HepG2 (cell line): Measurements from ENCODE around the gene CFAP45. TPM values are rescaled to one million over a fixed set of nuclear protein-coding genes. Genes with fewer than 3 reads are reported as not detected.

Source experiments
- DR1 ChIP-seq: sonication (generic); formaldehyde crosslinking; IDR thresholded peaks from 2 replicates; pipeline ENCODE4 v1.8.0; 2021; ENCODE audit warnings: mild to moderate bottlenecking, missing genetic modification reagents, inconsistent platforms
- GABPA ChIP-seq, 2 experiments: IDR thresholded peaks; 2 replicates each; pipeline ENCODE4 v1.6.1; 2011 to 2016; ENCODE audit warnings: low read depth in 2 of 2, low read length in 1 of 2, missing biosample characterization in 1 of 2, missing genetic modification characterization in 1 of 2
- LCORL ChIP-seq, 2 experiments: fragments of 450-650 bp in 1 of 2; sonication (generic) in 1 of 2; formaldehyde crosslinking in 1 of 2; IDR thresholded peaks; 2 replicates each; pipeline versions ENCODE4 v1.5.0 to v1.6.1; 2017 to 2020; ENCODE audit warnings: antibody characterized with exemption in 1 of 2, missing genetic modification reagents in 1 of 2
- MTA3 ChIP-seq: sonication (generic); formaldehyde crosslinking; IDR thresholded peaks from 2 replicates; pipeline ENCODE4 v1.4.0; 2020; ENCODE audit warnings: missing genetic modification reagents
- NPAS2 ChIP-seq: sonication (generic); formaldehyde crosslinking; IDR thresholded peaks from 2 replicates; pipeline ENCODE4 v1.8.0; 2022; ENCODE audit warnings: mild to moderate bottlenecking, missing genetic modification reagents, borderline replicate concordance
- RXRB ChIP-seq: IDR thresholded peaks from 2 replicates; pipeline ENCODE4 v1.6.1; 2016; ENCODE audit warnings: borderline replicate concordance, missing genetic modification reagents, missing compliant biosample characterization
- SPEN ChIP-seq: sonication (generic); formaldehyde crosslinking; IDR thresholded peaks from 2 replicates; pipeline ENCODE4 v1.5.1; 2020; ENCODE audit warnings: low read depth, mild to moderate bottlenecking, missing genetic modification reagents
- TFDP1 ChIP-seq: IDR thresholded peaks from 2 replicates; pipeline ENCODE4 v1.6.1; 2016; ENCODE audit warnings: missing compliant biosample characterization, missing genetic modification reagents, borderline replicate concordance
- TOE1 ChIP-seq: sonication (generic); formaldehyde crosslinking; IDR thresholded peaks from 2 replicates; pipeline ENCODE4 v1.4.0; 2020; ENCODE audit warnings: mild to moderate bottlenecking, missing genetic modification reagents
- ZFP91 ChIP-seq: sonication (generic); formaldehyde crosslinking; IDR thresholded peaks from 2 replicates; pipeline ENCODE4 v1.9.0; 2022; ENCODE audit warnings: missing genetic modification reagents, mild to moderate bottlenecking, borderline replicate concordance
- ZNF569 ChIP-seq: sonication (generic); formaldehyde crosslinking; IDR thresholded peaks from 2 replicates; pipeline ENCODE4 v1.5.0; 2020; ENCODE audit warnings: mild to moderate bottlenecking, missing genetic modification reagents, moderate library complexity, borderline replicate concordance
- polyA plus RNA-seq, 8 experiments: library from polyadenylated mRNA; depleted of rRNA in 3 of 8; stranded (reverse) in 7 of 8; unstranded in 1 of 8; fragments of >200 nt; fragmentation: Illumina TruSeq in 4 of 8; extraction: Trizol in 4 of 8; gene quantifications; 2 replicates each; pipeline versions ENCODE4 v1.2.1 to v1.2.3, GENCODE V29; 2011 to 2016; ENCODE audit warnings: low read depth in 4 of 8, missing spikeins in 1 of 8, mixed read lengths in 1 of 8; ENCODE audit not compliant: insufficient read depth in 1 of 8
- total RNA-seq, 5 experiments: library from RNA; depleted of rRNA; stranded (reverse); fragments of >200 nt; fragmentation: Illumina TruSeq; extraction: Trizol; gene quantifications; 2 replicates each; pipeline ENCODE4 v1.2.3, GENCODE V29; 2016; ENCODE audit warnings: low read depth in 1 of 5
- TF ChIP-seq, protein P1 (sequence below): sonication (generic); formaldehyde crosslinking; IDR thresholded peaks from 2 replicates; pipeline ENCODE4 v1.4.0; 2020; ENCODE audit warnings: missing genetic modification reagents, borderline replicate concordance
- TF ChIP-seq, protein P2 (sequence below): sonication (generic); formaldehyde crosslinking; IDR thresholded peaks from 2 replicates; pipeline ENCODE4 v1.8.0; 2022; ENCODE audit warnings: missing genetic modification reagents, mild to moderate bottlenecking, borderline replicate concordance
- TF ChIP-seq, protein P3 (sequence below), 2 experiments: fragments of 450-650 bp in 1 of 2; sonication (generic) in 1 of 2; formaldehyde crosslinking; IDR thresholded peaks; 2 replicates each; pipeline versions ENCODE4 v1.5.0 to v1.8.0; 2020 to 2022; ENCODE audit warnings: mild to moderate bottlenecking in 1 of 2, missing genetic modification reagents in 1 of 2
- TF ChIP-seq, protein P4 (sequence below): sonication (generic); formaldehyde crosslinking; IDR thresholded peaks from 2 replicates; pipeline ENCODE4 v1.4.0; 2020; ENCODE audit warnings: missing genetic modification reagents

The CFAP45 gene
- total and polyA plus RNA-seq, 2 of the 13 experiments (the other 11 are each of a cell fraction or from before 2014, with no cell fraction given): not detected

DNA sequence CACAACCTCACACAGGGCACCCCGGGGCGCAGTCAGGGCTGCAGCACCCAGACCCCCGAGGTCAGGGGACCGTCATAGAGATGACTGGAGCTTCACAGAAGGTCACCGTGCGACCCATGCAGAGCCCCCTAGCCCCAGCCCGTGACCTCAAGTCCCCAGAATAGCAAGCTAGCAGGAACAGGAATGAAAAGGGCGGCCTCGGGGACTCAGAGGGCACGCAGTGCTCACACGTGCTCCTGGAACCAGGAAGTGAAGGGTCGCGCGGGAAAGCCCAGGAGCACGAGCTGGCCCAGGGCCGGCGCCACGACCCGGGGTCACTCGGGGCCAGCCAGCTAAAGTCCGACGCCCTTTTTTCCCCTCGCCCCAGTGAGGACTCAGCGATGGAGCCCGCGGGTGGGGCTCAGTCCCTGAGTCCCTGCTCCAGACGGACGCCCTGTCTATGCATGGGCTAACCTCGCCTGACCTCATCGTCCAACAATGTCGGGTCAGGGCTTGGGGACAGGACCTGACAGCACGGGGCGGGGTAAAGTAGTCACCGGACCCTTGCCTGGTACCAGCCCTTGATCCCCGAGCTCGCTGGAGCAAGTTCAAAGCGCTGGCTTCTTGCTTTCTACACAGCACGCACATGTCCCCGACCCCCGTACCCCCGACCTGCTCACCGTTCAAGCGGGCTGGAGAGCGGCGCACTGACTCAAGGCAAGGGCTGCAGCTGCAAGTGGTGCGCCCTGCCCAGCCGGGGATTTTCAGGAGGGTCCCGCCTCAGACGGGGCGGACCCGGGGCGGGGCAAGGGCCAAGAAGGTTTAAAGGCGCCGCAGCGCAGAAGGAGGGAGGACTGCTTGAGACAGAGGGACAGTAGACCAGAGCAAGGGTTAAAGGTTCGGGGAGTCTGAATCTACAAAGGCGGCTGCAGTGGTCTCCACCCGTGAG, 25.1 kb upstream of the CFAP45 start, which contains the start of gene TAGLN2 (continued):
- peak; percentile 88 for TF ChIP-seq TFDP1
- TF ChIP-seq, protein P1, sequence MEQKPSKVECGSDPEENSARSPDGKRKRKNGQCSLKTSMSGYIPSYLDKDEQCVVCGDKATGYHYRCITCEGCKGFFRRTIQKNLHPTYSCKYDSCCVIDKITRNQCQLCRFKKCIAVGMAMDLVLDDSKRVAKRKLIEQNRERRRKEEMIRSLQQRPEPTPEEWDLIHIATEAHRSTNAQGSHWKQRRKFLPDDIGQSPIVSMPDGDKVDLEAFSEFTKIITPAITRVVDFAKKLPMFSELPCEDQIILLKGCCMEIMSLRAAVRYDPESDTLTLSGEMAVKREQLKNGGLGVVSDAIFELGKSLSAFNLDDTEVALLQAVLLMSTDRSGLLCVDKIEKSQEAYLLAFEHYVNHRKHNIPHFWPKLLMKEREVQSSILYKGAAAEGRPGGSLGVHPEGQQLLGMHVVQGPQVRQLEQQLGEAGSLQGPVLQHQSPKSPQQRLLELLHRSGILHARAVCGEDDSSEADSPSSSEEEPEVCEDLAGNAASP: peak; percentile 84; the same call in 1 of the 2 replicates
- TF ChIP-seq NPAS2: no peak
- TF ChIP-seq RXRB (CRISPR knock-in tag): peak; percentile 35; the same call in 1 of the 2 replicates
- TF ChIP-seq ZFP91 (CRISPR knock-in tag): peak; percentile 97
- no peak for TF ChIP-seq DR1
- TF ChIP-seq, protein P2, sequence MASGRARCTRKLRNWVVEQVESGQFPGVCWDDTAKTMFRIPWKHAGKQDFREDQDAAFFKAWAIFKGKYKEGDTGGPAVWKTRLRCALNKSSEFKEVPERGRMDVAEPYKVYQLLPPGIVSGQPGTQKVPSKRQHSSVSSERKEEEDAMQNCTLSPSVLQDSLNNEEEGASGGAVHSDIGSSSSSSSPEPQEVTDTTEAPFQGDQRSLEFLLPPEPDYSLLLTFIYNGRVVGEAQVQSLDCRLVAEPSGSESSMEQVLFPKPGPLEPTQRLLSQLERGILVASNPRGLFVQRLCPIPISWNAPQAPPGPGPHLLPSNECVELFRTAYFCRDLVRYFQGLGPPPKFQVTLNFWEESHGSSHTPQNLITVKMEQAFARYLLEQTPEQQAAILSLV: 0 out of 2 replicates have a peak, but pooled peaks have one; percentile 44
- TF ChIP-seq, protein P3, sequence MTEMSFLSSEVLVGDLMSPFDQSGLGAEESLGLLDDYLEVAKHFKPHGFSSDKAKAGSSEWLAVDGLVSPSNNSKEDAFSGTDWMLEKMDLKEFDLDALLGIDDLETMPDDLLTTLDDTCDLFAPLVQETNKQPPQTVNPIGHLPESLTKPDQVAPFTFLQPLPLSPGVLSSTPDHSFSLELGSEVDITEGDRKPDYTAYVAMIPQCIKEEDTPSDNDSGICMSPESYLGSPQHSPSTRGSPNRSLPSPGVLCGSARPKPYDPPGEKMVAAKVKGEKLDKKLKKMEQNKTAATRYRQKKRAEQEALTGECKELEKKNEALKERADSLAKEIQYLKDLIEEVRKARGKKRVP (CRISPR knock-in tag; IDR thresholded peaks at IDR 0.05): no peak
- TF ChIP-seq, protein P4, sequence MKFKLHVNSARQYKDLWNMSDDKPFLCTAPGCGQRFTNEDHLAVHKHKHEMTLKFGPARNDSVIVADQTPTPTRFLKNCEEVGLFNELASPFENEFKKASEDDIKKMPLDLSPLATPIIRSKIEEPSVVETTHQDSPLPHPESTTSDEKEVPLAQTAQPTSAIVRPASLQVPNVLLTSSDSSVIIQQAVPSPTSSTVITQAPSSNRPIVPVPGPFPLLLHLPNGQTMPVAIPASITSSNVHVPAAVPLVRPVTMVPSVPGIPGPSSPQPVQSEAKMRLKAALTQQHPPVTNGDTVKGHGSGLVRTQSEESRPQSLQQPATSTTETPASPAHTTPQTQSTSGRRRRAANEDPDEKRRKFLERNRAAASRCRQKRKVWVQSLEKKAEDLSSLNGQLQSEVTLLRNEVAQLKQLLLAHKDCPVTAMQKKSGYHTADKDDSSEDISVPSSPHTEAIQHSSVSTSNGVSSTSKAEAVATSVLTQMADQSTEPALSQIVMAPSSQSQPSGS (CRISPR knock-in tag): peak; percentile 33; the same call in 1 of the 2 replicates
- 0 out of 2 replicates have a peak, but pooled peaks have one; percentile 31 for TF ChIP-seq SPEN
- TF ChIP-seq ZNF569 (CRISPR knock-in tag): no peak
- no peak for TF ChIP-seq LCORL (IDR thresholded peaks at IDR 0.05)
- TF ChIP-seq LCORL (CRISPR knock-in tag; IDR thresholded peaks at IDR 0.05): no peak
- TF ChIP-seq MTA3 (CRISPR knock-in tag): no peak
- no peak for TF ChIP-seq GABPA (IDR thresholded peaks at IDR 0.05; ENCODE audit: low read depth, low read length)
- TF ChIP-seq GABPA (CRISPR knock-in tag; IDR thresholded peaks at IDR 0.05; ENCODE audit: low read depth): peak; percentile 45
- TF ChIP-seq TOE1 (CRISPR knock-in tag): no peak
